Activated gamma-delta T cell treated with Interleukin-2 at 50 U/mL for 16 hours (primary cell): Measurements from ENCODE around the gene CENPF.
"Not testable (repeated sequence)": the region's sequence is repeated elsewhere in the genome, so short reads cannot be mapped to it uniquely, and the experiment has no call there.

Source experiments
- DNase-seq: peaks from one replicate; pipeline ENCODE4 v3.0.0-alpha.2; 2020

The CENPF gene

GRCh38 chr1:214662223-214662785 is 59.3 kb downstream of the CENPF start:
- DNase-seq, result no peak

GRCh38 chr1:214664651-214665433 is 61.8 kb downstream of the CENPF start:
- DNase-seq, result no peak

- DNase-seq, result no peak
These were observed 62.7 kb downstream of the CENPF start for GRCh38 chr1:214665606-214666110.

GRCh38 chr1:214666674-214667073 is 63.7 kb downstream of the CENPF start:
- no peak for DNase-seq

DNA sequence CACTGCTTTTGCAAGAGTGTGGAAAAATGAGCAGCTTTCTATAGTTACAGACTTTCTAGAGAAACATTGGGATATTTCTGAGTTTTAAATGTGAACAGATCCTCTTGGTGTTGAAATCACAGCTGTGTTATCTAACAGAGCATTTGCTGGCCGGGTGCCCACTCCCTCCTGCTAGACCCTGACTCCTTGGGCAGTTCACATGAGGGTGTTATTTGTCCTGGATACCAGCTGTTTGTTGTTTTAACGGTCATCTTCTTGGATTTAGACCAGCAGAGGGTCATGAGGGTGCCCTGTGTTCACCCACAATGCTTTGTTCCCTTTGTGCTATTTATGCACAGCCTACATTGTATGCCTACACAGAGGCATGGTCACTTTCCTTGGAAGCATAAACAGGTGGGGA is 67.1 kb downstream of the CENPF start:
- DNase-seq, result no peak

DNA sequence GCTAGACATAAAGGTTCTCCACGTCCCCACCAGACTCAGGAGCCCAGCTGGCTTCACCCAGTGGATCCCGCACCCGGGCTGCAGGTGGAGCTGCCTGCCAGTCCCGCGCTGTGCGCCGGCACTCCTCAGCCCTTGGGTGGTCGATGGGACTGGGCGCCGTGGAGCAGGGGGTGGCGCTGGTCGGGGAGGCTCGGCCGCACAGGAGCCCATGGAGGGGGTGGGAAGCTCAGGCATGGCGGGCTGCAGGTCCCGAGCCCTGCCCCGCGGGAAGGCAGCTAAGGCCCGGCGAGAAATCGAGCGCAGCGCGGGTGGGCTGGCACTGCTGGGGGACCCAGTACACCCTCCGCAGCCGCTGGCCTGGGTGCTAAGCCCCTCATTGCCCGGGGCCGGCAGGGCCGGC is 70.0 kb downstream of the CENPF start:
- not testable (repeated sequence) for DNase-seq

GRCh38 chr1:214673576-214673975 is 70.6 kb downstream of the CENPF start:
- DNase-seq, result no peak

DNA sequence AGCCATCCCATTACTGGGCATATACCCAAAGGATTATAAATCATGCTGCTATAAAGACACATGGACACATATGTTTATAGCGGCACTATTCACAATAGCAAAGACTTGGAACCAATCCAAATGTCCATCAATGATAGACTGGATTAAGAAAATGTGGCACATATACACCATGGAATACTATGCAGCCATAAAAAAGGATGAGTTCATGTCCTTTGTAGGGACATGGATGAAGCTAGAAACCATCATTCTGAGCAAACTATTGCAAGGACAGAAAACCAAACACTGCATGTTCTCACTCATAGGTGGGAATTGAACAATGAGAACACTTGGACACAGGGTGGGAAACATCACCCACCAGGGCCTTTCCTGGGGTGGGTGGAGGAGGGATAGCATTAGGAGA is 72.5 kb downstream of the CENPF start:
- not testable (repeated sequence) for DNase-seq

DNA sequence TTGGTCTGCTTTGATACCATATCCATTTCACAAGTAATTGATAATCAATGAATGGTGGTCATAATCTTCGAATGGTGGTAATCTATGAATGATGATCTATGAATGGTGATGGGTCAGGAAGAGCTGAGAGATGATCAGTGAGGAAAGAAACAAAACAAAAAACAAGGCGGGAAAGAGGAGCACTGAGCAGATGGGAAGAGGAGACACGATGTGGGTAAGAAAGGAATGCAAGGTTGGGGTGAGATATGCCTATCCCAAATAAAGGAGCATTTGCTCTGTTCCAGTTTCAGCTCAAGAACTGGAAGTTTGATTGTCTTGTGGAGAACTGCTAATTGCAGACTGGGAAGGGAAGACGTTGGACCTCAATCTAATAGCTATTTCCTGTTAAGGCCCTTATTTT is 73.8 kb downstream of the CENPF start:
- DNase-seq, result no peak

- no peak for DNase-seq
These were observed 75.0 kb downstream of the CENPF start for GRCh38 chr1:214677945-214678344.

- DNase-seq, result no peak
These were observed 75.4 kb downstream of the CENPF start for GRCh38 chr1:214678386-214678785.

- no peak for DNase-seq
These were observed 80.6 kb downstream of the CENPF start for GRCh38 chr1:214683621-214684020.

DNA sequence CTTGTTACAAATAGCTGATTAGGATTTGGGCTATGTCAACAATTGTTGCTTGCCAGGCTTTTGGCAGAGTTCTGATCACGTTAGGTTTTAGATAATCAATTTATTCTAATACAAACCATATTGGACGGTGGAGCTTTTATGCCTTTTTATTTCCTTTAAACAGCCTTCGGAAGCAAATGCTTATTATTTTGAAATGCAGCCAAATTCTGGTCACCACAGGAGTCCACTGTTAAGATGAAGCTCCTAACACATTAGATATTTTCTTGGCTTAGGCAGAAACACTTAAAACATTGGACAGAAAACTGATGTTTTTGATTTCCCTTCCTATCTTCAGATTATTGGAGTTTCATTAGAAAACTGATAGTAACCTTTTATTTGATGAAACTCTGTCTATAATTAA is 82.9 kb downstream of the CENPF start:
- no peak for DNase-seq

- no peak for DNase-seq
These were observed 83.5 kb downstream of the CENPF start for GRCh38 chr1:214686497-214686896.

GRCh38 chr1:214688891-214689290 is 85.9 kb downstream of the CENPF start:
- no peak for DNase-seq

GRCh38 chr1:214694769-214695168 is 91.8 kb downstream of the CENPF start:
- no peak for DNase-seq

DNA sequence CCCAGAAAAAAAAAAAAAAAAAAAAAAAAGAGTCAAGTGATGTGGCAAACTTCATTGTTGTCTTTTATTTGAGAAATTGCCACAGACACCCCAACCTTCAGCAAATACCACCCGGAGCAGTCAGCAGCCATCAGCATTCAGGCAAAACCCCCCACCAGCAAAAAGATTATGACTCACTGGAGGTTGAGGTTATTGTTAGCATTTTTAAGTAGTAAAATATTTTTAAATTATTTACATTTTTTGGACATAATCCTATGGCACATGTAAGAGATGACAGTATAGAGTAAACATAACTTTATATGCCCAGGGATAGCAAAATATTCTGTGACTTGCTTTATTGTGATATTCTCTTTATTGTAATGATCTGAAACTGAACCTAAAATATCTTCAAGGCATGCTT is 95.6 kb downstream of the CENPF start:
- DNase-seq, result no peak

- no peak for DNase-seq
These were observed 97.4 kb downstream of the CENPF start for GRCh38 chr1:214700437-214700836.

DNA sequence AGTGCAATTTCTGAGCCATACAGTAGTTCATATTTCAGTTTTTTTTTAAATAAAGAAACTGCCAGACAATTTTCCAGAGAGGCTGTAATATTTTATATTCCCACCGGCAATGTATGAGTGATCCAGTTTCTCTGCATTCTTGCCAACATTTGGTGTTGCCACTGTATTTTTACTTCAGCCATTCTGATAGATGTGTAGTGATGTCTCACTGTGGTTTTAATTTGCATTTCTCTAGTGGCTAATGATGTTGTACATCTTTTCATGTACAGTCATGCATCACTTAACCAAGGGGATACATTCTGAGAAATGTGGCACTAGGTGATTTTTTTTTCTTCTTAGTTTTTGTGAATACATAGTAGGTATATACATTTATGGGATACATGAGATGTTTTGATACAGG is 99.6 kb downstream of the CENPF start:
- DNase-seq, result no peak

DNA sequence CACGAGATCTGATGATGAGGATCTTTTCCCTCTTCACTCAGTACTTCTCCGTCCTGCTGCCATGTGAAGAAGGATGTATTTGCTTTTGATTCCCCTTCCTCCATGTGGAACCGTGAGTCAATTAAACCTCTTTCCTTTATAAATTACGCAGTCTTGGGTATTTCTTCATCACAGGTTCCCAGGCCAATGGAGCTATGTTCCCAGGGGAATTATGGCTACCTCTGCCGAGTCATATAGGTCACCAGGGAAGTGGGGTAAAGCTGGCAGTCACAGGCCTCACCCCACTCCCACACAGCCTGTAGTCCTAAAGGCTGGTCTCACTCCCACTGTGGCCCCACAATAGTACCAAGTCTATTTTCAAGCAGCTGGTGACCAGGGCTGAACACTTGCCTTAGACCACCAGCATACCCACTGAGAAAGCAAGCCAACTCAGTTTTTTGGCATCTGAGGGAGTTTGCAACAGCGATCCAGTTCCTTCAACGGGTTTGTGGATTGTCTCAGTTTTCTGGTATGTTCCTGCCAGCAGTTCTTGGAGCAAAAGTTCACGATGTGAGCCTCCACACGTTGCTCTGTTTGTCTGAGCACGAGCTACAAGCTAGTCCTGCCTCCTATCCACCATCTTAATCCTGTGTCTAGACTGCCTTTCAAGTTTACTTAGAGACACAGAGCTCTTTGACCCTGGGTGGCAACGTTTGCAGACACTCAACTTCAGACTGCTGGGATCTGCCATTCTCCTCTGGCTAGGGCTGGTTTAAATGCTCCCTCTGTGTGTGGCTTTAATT is 104.5 kb downstream of the CENPF start:
- no peak for DNase-seq

DNA sequence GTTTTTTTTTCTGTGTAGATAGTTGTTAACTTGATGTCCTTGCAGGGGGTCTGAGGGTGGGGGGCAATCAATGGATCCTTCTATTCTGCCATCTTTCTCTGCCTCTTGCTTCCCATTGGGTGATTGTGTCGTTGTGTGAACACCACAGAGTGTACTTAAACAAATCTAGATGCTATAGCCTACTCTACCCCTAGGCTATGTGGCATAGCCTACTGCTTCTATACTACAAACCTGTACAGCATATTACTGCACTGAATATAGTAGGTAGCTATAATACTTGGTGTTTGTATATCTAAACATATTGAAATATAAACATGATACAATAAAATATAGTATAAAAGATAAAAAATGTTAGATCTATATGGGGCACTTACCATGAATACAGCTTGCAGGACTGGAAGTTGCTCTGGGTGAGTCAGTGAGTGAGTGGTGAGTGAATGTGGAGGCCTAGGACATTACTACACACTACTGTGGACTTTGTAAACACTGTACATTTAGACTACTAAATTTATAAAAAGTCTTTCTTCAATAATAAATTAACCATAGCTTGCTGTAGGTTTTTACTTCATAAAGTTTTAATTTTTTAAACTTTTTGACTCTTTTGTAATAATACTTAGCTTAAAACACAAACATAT is 105.4 kb downstream of the CENPF start:
- no peak for DNase-seq

- no peak for DNase-seq
These were observed 106.2 kb downstream of the CENPF start for GRCh38 chr1:214709241-214709640.

DNA sequence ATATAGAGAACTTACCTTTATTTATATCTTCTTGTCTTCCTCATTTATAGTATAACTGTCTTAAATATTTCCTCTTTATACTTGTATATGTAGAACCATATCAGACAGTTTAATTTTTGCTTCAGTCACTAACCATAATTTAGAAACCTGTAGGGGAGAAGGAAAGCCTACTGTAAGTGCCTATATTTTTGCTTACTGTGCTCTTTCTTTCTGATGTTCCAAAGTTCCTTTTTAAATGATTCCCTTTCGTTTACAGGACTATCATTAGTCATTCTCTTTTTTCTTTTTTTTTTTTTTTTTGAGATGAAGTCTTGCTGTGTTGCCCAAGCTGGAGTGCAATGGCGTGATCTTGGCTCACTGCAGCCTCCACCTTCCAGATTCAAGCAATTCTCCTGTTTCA is 109.7 kb downstream of the CENPF start:
- DNase-seq, result no peak
